Measurements from ENCODE around the gene ERBB2. TPM values are rescaled to one million over a fixed set of nuclear protein-coding genes. Genes with fewer than 3 reads are reported as not detected.
A peak's percentile ranks its signal among the peaks of the same experiment; 100 is the strongest.

The ERBB2 gene
- total RNA-seq, 1 donor from 2014 or later: 66.2 TPM

- TF ChIP-seq CTCF (IDR thresholded peaks at IDR 0.05): no peak
- Mint-ChIP-seq H3K36me3 (ENCODE audit: unreplicated experiment) (no peaks in the 10 kb centered on the region), H3K4me1 (ENCODE audit: unreplicated experiment) (peaks cover 27% of the 10 kb centered on the region), H3K9me3 (ENCODE audit: unreplicated experiment) (no peaks in the 10 kb centered on the region), H3K27ac (ENCODE audit: unreplicated experiment) (no peak overlapping the region), H3K4me3 (ENCODE audit: unreplicated experiment) (no peak overlapping the region), H3K27me3 (ENCODE audit: unreplicated experiment) (peaks cover 5% of the 10 kb centered on the region)
- DNase-seq (ENCODE audit: extremely low spot score, unreplicated experiment): no peak
Observed at GRCh38 chr17:39736319-39737165, 36.7 kb downstream of the ERBB2 start.

GRCh38 chr17:39737206-39737759, 37.4 kb downstream of the ERBB2 start:
- Mint-ChIP-seq H3K27ac (ENCODE audit: unreplicated experiment) (no peak overlapping the region), H3K9me3 (ENCODE audit: unreplicated experiment) (no peaks in the 10 kb centered on the region), H3K36me3 (ENCODE audit: unreplicated experiment) (no peaks in the 10 kb centered on the region), H3K4me3 (ENCODE audit: unreplicated experiment) (no peak overlapping the region), H3K27me3 (ENCODE audit: unreplicated experiment) (peaks cover 5% of the 10 kb centered on the region), H3K4me1 (ENCODE audit: unreplicated experiment) (peaks cover 27% of the 10 kb centered on the region)
- TF ChIP-seq CTCF (IDR thresholded peaks at IDR 0.05): no peak
- no peak for DNase-seq (ENCODE audit: extremely low spot score, unreplicated experiment)

GRCh38 chr17:39737760-39738567, 38.1 kb downstream of the ERBB2 start, which contains the start of gene GRB7:
TSS of gene GRB7 (plus strand) at chr17:39737938. CDS start at chr17:39742302, 4,364 bp downstream.
- Mint-ChIP-seq H3K9me3 (ENCODE audit: unreplicated experiment) (no peaks in the 10 kb centered on the region), H3K27ac (ENCODE audit: unreplicated experiment) (no peak within 1 kb of the TSS), H3K27me3 (ENCODE audit: unreplicated experiment) (peaks cover 5% of the 10 kb centered on the region), H3K36me3 (ENCODE audit: unreplicated experiment) (no peaks in the 10 kb centered on the region), H3K4me1 (ENCODE audit: unreplicated experiment) (peaks cover 27% of the 10 kb centered on the region), H3K4me3 (ENCODE audit: unreplicated experiment) (peak within 1 kb of the TSS; percentile 56)
- DNase-seq (ENCODE audit: extremely low spot score, unreplicated experiment): no peak
- no peak for TF ChIP-seq CTCF (IDR thresholded peaks at IDR 0.05)

GRCh38 chr17:39738568-39738901, 38.7 kb downstream of the ERBB2 start:
- H3K27ac Mint-ChIP-seq (ENCODE audit: unreplicated experiment): no peak overlapping the region
- H3K4me1 Mint-ChIP-seq (ENCODE audit: unreplicated experiment): peaks cover 27% of the 10 kb centered on the region
- peaks cover 5% of the 10 kb centered on the region for H3K27me3 Mint-ChIP-seq (ENCODE audit: unreplicated experiment)
- no peak for DNase-seq (ENCODE audit: extremely low spot score, unreplicated experiment)
- no peaks in the 10 kb centered on the region for H3K9me3 Mint-ChIP-seq (ENCODE audit: unreplicated experiment)
- TF ChIP-seq CTCF (IDR thresholded peaks at IDR 0.05): no peak
- peak overlapping the region; percentile 56 for H3K4me3 Mint-ChIP-seq (ENCODE audit: unreplicated experiment)
- H3K36me3 Mint-ChIP-seq (ENCODE audit: unreplicated experiment): no peaks in the 10 kb centered on the region
